HepG2 (cell line): ENCODE measurements around the gene ATRN. TPM values are rescaled to one million over a fixed set of nuclear protein-coding genes. Genes with fewer than 3 reads are reported as not detected.

ENCODE experiments used
- AHDC1 ChIP-seq: sonication (generic); formaldehyde crosslinking; IDR thresholded peaks from 2 replicates; pipeline ENCODE4 v1.5.1; 2020; ENCODE audit warnings: mild to moderate bottlenecking, missing genetic modification reagents, borderline replicate concordance
- ARID2 ChIP-seq: sonication (generic); formaldehyde crosslinking; IDR thresholded peaks from 2 replicates; pipeline ENCODE4 v1.8.1; 2022; ENCODE audit warnings: mild to moderate bottlenecking, missing genetic modification reagents, borderline replicate concordance
- GPN1 ChIP-seq: sonication (generic); formaldehyde crosslinking; IDR thresholded peaks from 2 replicates; pipeline ENCODE4 v1.5.1; 2020; ENCODE audit warnings: missing genetic modification reagents, borderline replicate concordance
- HNF4A ChIP-seq: sonication (generic); formaldehyde crosslinking; IDR thresholded peaks from 2 replicates; pipeline ENCODE4 v1.4.0; 2020; ENCODE audit warnings: missing genetic modification reagents
- KLF6 ChIP-seq: IDR thresholded peaks from 2 replicates; pipeline ENCODE4 v1.8.0; 2016; ENCODE audit warnings: missing biosample characterization, missing genetic modification reagents
- MAFK ChIP-seq, 2 experiments: IDR thresholded peaks in 1 of 2; conservative IDR thresholded peaks in 1 of 2; 2 replicates each; pipeline ENCODE4 v1.6.1; 2011; ENCODE audit warnings: improper control_type of control experiment in 2 of 2, low read length in 2 of 2
- NFE2L2 ChIP-seq: fragments of 150-350 bp; IDR thresholded peaks from 2 replicates; pipeline ENCODE4 v1.6.1; 2014; ENCODE audit warnings: low read length
- PLRG1 ChIP-seq: fragments of 450-650 bp; conservative IDR thresholded peaks from 2 replicates; pipeline ENCODE4 v1.6.1; 2016
- RFX5 ChIP-seq: IDR thresholded peaks from 2 replicates; pipeline ENCODE4 v1.6.1; 2011; ENCODE audit warnings: low read depth, low read length, improper control_type of control experiment
- SMYD3 ChIP-seq: sonication (generic); formaldehyde crosslinking; IDR thresholded peaks from 2 replicates; pipeline ENCODE4 v1.8.1; 2023; ENCODE audit warnings: mild to moderate bottlenecking, missing genetic modification reagents
- SNAPC5 ChIP-seq: sonication (generic); formaldehyde crosslinking; IDR thresholded peaks from 2 replicates; pipeline ENCODE4 v1.8.1; 2023; ENCODE audit warnings: mild to moderate bottlenecking, missing genetic modification reagents, borderline replicate concordance
- SOX13 ChIP-seq, 3 experiments: fragments of 450-650 bp in 1 of 3; sonication (generic) in 1 of 3; formaldehyde crosslinking in 1 of 3; IDR thresholded peaks in 2 of 3; conservative IDR thresholded peaks in 1 of 3; 2 replicates each; pipeline versions ENCODE4 v1.5.0 to v1.6.1; 2016 to 2020; ENCODE audit warnings: antibody characterized with exemption in 1 of 3, mild to moderate bottlenecking in 1 of 3, missing compliant biosample characterization in 1 of 3, missing genetic modification reagents in 1 of 3, moderate library complexity in 1 of 3
- U2AF2 ChIP-seq: fragments of 200-400 bp; formaldehyde crosslinking; IDR thresholded peaks from 2 replicates; pipeline ENCODE4 v1.6.1; 2017; ENCODE audit warnings: low read depth, mild to moderate bottlenecking, low read length
- XBP1 ChIP-seq: sonication (generic); formaldehyde crosslinking; IDR thresholded peaks from 2 replicates; pipeline ENCODE4 v1.5.0; 2020; ENCODE audit warnings: missing genetic modification reagents
- YEATS4 ChIP-seq: sonication (generic); formaldehyde crosslinking; IDR thresholded peaks from 2 replicates; pipeline ENCODE4 v1.4.0; 2020; ENCODE audit warnings: missing genetic modification reagents, borderline replicate concordance
- ZIK1 ChIP-seq: sonication (generic); formaldehyde crosslinking; IDR thresholded peaks from 2 replicates; pipeline ENCODE4 v1.5.0; 2020; ENCODE audit warnings: mild to moderate bottlenecking, low read depth, missing genetic modification reagents, borderline replicate concordance
- ZNF232 ChIP-seq: sonication (generic); formaldehyde crosslinking; IDR thresholded peaks from 2 replicates; pipeline ENCODE4 v1.4.0; 2020; ENCODE audit warnings: missing genetic modification reagents, borderline replicate concordance
- ZNF253 ChIP-seq: sonication (generic); formaldehyde crosslinking; IDR thresholded peaks from 2 replicates; pipeline ENCODE4 v1.8.0; 2022; ENCODE audit warnings: mild to moderate bottlenecking, missing genetic modification reagents, borderline replicate concordance
- ZNF329 ChIP-seq: sonication (generic); formaldehyde crosslinking; IDR thresholded peaks from 2 replicates; pipeline ENCODE4 v1.9.0; 2021; ENCODE audit warnings: low read depth, mild to moderate bottlenecking, missing genetic modification reagents
- ZNF496 ChIP-seq: sonication (generic); formaldehyde crosslinking; IDR thresholded peaks from 2 replicates; pipeline ENCODE4 v1.8.1; 2023; ENCODE audit warnings: mild to moderate bottlenecking, moderate library complexity, missing genetic modification reagents; ENCODE audit not compliant: insufficient replicate concordance
- polyA plus RNA-seq, 8 experiments: library from polyadenylated mRNA; depleted of rRNA in 3 of 8; stranded (reverse) in 7 of 8; unstranded in 1 of 8; fragments of >200 nt; fragmentation: Illumina TruSeq in 4 of 8; extraction: Trizol in 4 of 8; gene quantifications; 2 replicates each; pipeline versions ENCODE4 v1.2.1 to v1.2.3, GENCODE V29; 2011 to 2016; ENCODE audit warnings: low read depth in 4 of 8, missing spikeins in 1 of 8, mixed read lengths in 1 of 8; ENCODE audit not compliant: insufficient read depth in 1 of 8
- total RNA-seq, 5 experiments: library from RNA; depleted of rRNA; stranded (reverse); fragments of >200 nt; fragmentation: Illumina TruSeq; extraction: Trizol; gene quantifications; 2 replicates each; pipeline ENCODE4 v1.2.3, GENCODE V29; 2016; ENCODE audit warnings: low read depth in 1 of 5

The ATRN gene
- total and polyA plus RNA-seq, 2 of the 13 experiments (the other 11 are each of a cell fraction or from before 2014, with no cell fraction given), result 44.2 to 81.1 TPM

- no peak for TF ChIP-seq RFX5
- TF ChIP-seq NFE2L2, result no peak
- TF ChIP-seq PLRG1, result no peak
- peak; percentile 99 for TF ChIP-seq AHDC1
- no peak for TF ChIP-seq ARID2 (CRISPR knock-in tag)
- TF ChIP-seq SMYD3 (CRISPR knock-in tag), result 0 out of 2 replicates have a peak, but pooled peaks have one; percentile 59
- peak; percentile 98; the same call in 1 of the 2 replicates for TF ChIP-seq ZNF232 (CRISPR knock-in tag)
- peak; percentile 43; the same call in 1 of the 2 replicates for TF ChIP-seq SOX13 (IDR thresholded peaks at IDR 0.05)
- TF ChIP-seq SOX13 (CRISPR knock-in tag; conservative IDR thresholded peaks at IDR 0.05 in 1 of 2, IDR thresholded peaks at IDR 0.05 in 1 of 2), result peak in 1 of 2 experiments; percentile 91; a peak in 2 of 4 replicates
- no peak for TF ChIP-seq SNAPC5
- no peak for TF ChIP-seq U2AF2
- no peak for TF ChIP-seq GPN1
- TF ChIP-seq ZNF329, result no peak
- peak; percentile 97 for TF ChIP-seq YEATS4 (CRISPR knock-in tag)
- no peak for TF ChIP-seq XBP1 (CRISPR knock-in tag)
- TF ChIP-seq ZIK1 (CRISPR knock-in tag), result 0 out of 2 replicates have a peak, but pooled peaks have one; percentile 38
- TF ChIP-seq ZNF496 (CRISPR knock-in tag), result no peak
- TF ChIP-seq ZNF253, result no peak
- TF ChIP-seq HNF4A (CRISPR knock-in tag), result peak; percentile 98
- TF ChIP-seq MAFK (conservative IDR thresholded peaks at IDR 0.05 in 1 of 2, IDR thresholded peaks at IDR 0.05 in 1 of 2; ENCODE audit: low read length in 2 of 2), result no peak
- TF ChIP-seq KLF6 (CRISPR knock-in tag), result peak; percentile 85
These were observed 71.3 kb downstream of the ATRN start (continued) for GRCh38 chr20:3541887-3542721.
